Measurements from ENCODE around the gene MAML2. TPM values are rescaled to one million over a fixed set of nuclear protein-coding genes. Genes with fewer than 3 reads are reported as not detected.

The MAML2 gene
- total RNA-seq, 1 donor from 2014 or later: 1.3 TPM

DNA sequence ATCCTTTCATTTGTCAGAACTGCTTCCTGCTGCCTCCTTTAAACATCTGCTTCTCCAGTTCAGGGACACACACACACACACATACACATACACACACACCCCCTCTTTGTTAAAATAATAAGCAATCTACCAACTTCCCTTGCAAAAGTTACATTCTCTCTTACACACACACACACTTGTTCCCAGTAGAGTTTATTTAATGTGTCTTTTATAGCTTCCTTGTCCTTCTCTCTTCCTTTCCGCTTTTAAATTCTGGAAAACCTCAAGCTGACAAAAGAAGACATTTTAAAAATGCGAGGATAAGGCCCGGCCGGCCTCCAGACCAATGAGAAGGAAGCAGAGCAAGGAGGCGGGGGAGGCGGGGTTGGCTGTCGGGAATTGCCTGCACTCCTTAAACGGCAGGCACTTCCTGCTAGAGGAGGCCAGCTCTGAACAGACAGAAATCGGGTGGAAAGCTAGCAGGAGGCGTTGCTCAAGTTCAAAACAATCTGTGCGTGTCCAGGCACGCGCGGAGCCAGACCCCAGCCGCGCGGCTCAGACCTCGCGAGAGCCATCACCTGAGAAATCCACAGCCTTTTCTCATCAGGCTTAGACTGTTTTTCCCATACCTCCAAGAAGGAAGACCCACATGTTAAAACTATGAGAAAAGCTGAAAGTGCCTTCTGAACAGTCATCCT is 99.9 kb downstream of the MAML2 start:
- no peaks in the 10 kb centered on the region for H3K36me3 ChIP-seq (ENCODE audit: control insufficient read depth, insufficient read depth, low read length)
- DNase-seq (ENCODE audit: low read depth) (peak; percentile 93), FAIRE-seq (no peak)
- TF ChIP-seq CTCF (IDR thresholded peaks at IDR 0.05; ENCODE audit: insufficient read depth, low read length, severe bottlenecking): no peak
- H3K27me3 ChIP-seq (ENCODE audit: control insufficient read depth, insufficient read depth, low read length): no peaks in the 10 kb centered on the region
- H3K4me3 ChIP-seq (ENCODE audit: low read depth, low read length): peak overlapping the region; percentile 31

- H3K4me3 ChIP-seq (ENCODE audit: low read depth, low read length): no peak overlapping the region
- no peaks in the 10 kb centered on the region for H3K27me3 ChIP-seq (ENCODE audit: control insufficient read depth, insufficient read depth, low read length)
- TF ChIP-seq CTCF (IDR thresholded peaks at IDR 0.05; ENCODE audit: insufficient read depth, low read length, severe bottlenecking): no peak
- DNase-seq (ENCODE audit: low read depth) (no peak), FAIRE-seq (no peak)
- H3K36me3 ChIP-seq (ENCODE audit: control insufficient read depth, insufficient read depth, low read length): no peaks in the 10 kb centered on the region
These were observed 100.7 kb downstream of the MAML2 start for GRCh38 chr11:96242191-96242847.

DNA sequence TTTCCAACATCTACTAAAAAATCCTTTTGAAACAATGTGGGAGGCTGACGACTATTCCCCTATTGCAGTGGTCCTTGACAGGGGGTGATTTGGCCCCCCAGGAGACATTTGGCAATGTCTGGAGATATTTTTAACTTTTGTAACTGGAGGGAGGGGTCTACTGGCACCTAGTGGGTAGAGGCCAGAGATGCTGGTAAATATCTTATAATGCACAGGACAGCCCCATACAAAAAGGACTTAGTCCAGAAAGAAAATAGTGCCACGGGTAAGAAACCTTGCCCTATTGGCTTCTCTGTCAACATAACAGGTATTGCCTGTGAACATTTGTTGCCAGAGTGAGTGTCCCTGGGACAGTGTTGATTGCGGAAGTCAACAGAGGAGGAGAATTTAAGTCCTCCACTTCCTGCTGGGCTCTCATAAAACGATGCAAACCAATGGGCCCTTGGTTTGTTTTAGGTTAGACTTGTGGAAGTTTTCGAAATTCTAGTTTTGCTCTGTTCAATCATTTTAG is 101.6 kb downstream of the MAML2 start:
- FAIRE-seq (peak; percentile 50), DNase-seq (ENCODE audit: low read depth) (no peak)
- Histone ChIP-seq H3K4me3 (ENCODE audit: low read depth, low read length) (no peak overlapping the region), H3K36me3 (ENCODE audit: control insufficient read depth, insufficient read depth, low read length) (no peaks in the 10 kb centered on the region), H3K27me3 (ENCODE audit: control insufficient read depth, insufficient read depth, low read length) (no peaks in the 10 kb centered on the region)
- no peak for TF ChIP-seq CTCF (IDR thresholded peaks at IDR 0.05; ENCODE audit: insufficient read depth, low read length, severe bottlenecking)

- TF ChIP-seq CTCF (IDR thresholded peaks at IDR 0.05; ENCODE audit: insufficient read depth, low read length, severe bottlenecking): no peak
- Histone ChIP-seq H3K4me3 (ENCODE audit: low read depth, low read length) (no peak overlapping the region), H3K27me3 (ENCODE audit: control insufficient read depth, insufficient read depth, low read length) (no peaks in the 10 kb centered on the region), H3K36me3 (ENCODE audit: control insufficient read depth, insufficient read depth, low read length) (no peaks in the 10 kb centered on the region)
- FAIRE-seq (no peak), DNase-seq (ENCODE audit: low read depth) (peak; percentile 80)
These were observed 104.3 kb downstream of the MAML2 start for GRCh38 chr11:96238563-96239135.

DNA sequence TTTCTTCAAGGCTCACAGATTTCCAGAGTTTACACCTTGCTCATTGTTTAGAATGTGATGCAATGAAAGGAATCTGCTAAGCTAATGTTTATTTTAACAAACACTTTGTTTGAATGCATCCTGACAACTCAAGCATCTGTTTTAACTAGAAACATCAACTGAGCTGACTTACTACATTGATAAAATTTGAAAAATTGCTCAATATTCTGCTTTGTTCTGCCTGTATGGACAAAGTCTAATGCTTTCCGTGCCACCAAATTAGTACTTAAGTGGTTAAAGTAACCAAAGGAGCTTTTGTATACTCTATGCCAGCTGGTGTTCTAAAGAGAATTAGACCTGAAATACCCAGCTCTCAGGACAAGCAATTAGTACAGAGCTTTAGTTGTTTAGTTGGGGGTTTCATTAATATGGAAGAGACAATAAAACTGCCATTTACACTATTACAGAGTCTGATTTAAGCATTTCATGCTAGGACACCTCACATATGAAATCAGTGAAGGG is 105.2 kb downstream of the MAML2 start:
- Histone ChIP-seq H3K27me3 (ENCODE audit: control insufficient read depth, insufficient read depth, low read length) (no peaks in the 10 kb centered on the region), H3K4me3 (ENCODE audit: low read depth, low read length) (no peak overlapping the region), H3K36me3 (ENCODE audit: control insufficient read depth, insufficient read depth, low read length) (no peaks in the 10 kb centered on the region)
- no peak for TF ChIP-seq CTCF (IDR thresholded peaks at IDR 0.05; ENCODE audit: insufficient read depth, low read length, severe bottlenecking)
- no peak for FAIRE-seq
- DNase-seq (ENCODE audit: low read depth): peak; percentile 85
